NCI-H82 treated with DMSO at 0.1 percent for 48 hours (cell line): ENCODE measurements around the gene TBC1D2.

Experiments
- DNase-seq: peaks from one replicate; lab custom pipeline; 2025; ENCODE audit not compliant: unreplicated experiment; lab: John Stamatoyannopoulos, UW

Gene TBC1D2

DNA sequence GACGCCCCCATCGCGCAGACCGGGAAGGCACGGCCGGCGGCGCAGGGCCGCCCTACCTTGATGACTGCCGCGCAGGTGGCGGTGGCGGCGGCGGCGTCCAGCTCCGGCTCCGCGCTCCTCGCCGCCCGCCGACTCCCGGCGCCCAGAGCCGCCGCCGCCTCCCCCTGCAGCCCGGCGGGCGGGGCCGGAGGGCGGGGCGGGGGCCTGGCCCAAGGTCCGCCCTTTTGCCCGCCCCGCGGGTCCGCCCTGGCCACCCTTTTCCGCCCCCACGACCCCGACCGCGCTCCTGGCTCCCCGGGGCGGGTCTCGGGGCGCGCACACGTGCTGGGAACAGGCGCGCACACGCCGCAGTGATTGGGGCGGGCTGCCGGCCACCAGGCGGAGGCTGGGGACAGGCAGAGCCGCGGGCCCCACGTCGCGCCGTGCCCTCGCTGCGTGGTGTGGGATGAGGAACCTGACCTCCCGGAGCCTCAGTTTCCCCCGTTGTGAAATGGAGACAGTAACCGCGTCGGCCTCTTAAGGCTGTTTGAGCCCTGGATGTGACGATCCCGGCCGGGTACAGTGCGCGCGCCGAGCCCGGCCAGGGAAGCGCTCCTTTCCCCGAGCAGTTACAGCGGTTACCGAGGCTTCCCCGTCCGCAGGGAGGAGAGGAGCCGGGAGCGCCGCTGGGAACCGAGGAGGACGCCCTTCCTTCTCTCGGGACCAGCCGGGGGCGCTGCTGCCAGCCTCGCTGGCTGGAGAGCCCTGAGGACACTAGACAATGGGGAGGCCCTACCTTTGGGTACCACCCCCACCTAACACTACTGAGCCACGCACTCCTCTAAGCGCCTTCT, 62.7 kb downstream of the TBC1D2 start, which contains the start of gene CORO2A:
Gene CORO2A, minus strand, starts transcription at position 135 of the 833 bp plus-strand sequence. CDS start 34,977 bp downstream, outside the sequence.
- DNase-seq = peak; percentile 70

DNA sequence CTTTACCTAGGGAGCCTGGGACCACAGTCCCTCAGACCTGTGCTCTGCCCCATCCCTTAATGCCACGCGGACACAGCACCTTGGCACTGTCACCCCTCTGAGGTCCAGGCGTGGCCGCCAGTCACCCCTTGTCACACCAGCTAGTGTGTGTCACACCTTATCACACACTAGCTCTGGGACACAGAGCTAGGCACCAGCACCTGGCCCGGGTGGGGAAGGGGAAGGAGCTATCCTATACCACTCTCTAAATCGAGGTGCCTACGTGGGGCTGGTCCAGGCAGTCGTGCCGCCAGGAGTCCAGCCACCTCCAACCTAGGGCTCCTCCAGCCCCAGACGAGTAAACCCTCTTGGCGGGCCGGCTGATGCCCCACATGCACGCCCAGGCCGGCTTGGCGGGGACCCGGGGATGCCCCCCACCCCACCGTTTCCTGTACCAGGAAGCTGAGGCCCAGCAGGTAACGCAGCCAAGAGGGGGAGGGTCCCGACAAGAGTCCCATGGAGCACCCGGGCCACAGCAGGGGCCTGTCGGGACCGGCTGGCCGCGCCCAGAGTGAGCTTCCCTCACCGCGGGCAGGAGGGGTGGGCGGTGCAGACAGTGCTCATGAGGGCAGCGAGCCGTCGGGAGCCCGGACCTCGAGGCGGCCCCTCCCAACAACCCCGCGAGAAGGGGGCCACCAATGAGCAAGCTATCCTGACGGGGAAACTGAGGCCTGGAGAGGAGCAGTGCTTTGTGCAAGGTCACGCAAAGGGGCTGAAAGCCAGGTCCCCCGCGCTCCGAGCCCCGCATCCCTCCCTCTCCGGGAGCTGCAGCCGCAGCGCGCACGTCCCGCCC, 63.6 kb downstream of the TBC1D2 start:
- DNase-seq = no peak

DNA sequence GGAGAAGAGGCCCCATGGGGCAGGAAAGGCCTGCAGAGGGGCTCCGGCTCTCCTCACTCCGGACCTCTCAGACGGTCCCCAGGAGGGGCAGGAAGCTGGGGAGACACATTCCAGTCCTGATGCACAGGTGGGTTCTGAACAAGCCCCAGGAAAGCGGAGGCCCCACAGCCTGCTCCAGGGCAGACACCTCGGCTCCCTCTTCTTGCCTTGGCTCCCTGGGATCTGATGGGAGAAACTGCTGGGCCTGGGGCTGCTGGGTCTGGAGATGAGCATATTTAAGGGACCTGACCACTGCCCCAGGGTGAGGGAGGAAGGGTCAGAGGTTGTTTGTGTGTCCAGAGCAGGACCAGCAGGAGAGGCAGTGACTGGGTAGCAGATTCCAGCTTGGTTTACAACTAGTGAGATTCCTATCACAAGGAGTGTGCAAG, 64.3 kb downstream of the TBC1D2 start:
- no peak for DNase-seq

DNA sequence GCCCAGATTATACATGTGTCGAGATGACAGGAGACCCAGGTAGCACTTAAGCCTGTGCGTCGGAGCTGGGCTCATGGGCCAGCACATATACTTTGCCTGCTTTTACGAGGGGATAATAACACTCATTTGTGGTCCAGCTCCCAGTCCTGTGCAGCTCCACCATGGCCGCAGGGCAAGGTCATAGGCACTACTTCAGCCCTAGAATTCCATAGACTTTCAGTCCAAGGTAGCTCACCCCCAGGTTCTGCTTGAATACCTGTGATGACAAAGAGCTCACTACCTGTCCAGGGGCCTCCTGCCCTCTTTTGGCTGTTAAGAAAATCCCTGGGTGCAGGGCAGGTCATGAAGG, 64.7 kb downstream of the TBC1D2 start:
- no peak for DNase-seq

DNA sequence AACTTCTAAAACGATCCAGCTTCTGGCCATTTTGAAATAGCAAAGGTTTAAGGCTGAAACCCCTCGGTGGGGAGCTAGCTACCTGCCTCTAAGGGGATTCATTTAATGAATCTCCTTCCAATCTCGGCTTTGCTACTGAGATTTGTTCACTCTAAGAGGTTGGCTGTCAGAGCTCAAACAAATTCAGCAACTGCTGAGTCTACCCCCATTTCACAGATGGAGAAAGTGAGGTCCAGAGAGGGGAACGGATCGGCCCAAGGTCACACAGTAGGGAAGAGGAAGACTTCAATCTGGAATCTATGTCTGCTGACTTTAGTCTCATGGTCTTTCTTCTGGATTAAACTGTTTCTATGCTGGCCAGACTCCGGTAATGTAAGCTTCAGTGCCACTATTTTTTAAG, 66.0 kb downstream of the TBC1D2 start:
- DNase-seq = no peak

DNA sequence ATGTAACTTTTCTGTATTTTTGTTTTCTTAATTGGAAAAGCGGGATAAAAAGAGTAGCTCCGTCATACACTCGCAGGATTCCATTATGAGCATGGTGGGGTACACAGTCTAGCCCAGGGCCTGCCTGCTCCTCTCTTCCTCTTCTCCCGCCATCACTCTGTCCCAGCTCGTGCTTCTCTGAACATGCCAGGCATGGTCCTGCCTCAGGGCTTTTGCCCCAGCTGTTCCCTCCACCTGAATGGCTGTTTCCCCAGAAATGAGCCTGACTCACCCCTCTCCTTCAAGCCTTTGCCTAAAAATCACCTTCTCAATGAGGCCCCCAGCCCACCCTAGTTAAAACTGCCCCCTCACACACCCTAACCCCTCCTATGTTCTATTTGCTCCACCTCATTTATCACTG, 67.5 kb downstream of the TBC1D2 start:
- DNase-seq = no peak

DNA sequence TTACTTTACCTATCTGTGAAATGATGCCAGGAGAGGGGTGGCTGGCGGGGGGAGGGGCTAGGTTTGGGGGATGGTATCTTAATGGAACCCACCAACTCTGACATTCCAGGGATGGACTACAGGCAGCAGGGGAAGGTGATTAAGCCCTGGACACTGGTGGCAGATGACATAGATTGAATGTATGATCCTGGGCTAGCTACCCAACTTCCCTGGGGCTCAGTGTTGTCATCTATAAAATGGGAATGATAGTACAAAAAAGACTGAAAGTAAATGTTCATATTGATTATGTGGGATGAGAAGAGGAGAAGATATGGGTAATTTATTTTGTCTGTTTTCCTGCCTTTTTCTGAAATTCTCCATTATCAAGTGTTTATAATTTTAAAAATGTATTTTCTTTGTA, 69.2 kb downstream of the TBC1D2 start:
- DNase-seq = no peak

DNA sequence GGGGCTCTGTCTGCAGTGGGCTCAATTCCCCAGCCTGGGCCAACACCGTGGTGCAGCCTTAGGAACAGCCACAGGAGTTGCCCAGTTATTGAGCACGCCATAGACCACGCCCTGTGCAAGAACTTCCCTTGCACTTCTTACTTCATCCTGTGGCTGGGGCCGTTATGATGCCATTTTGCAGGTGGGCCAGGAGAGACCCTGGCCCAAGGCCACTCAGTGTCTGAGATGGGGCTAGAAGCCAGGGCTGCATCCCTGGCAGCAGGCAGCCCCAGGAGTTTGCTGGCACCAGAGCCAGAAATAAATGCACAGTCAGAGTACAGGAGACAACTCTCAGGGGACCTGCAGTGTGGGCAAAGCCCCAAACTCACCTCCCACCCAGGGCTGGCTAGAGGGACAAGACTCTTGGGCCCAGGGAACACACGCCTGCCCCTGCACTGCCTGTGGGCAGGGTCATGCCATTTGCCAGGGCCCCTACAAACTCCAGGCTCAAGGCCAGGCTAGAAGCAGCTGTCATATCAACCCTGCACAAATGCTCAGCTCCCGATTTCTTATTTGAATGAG, 69.8 kb downstream of the TBC1D2 start:
- no peak for DNase-seq

DNA sequence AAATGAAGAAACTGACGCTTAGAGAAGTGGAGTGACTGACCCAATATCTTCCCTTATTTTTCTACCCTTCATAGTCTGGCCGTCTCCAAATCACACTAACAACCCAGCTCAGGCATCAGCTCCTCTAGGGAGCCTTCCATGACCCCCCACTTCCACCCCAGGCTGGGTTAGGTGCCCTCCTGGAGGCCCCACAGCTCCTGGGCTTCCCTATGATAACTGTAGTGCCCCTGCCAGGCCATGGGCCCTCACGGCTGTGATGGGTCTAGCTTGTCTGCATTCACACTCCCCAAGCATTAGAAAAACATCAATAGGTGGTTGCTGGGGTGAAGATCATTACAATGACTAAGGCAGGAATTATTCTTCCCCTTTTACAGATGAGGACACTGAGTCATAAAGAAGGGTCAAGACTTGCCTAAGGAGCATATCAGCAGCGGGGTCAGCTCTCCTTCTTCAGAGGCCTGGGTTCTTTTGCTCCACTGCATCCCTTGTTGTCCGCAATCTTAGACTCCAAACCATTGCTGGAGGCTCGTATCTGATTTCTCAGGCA, 70.4 kb downstream of the TBC1D2 start:
- no peak for DNase-seq

DNA sequence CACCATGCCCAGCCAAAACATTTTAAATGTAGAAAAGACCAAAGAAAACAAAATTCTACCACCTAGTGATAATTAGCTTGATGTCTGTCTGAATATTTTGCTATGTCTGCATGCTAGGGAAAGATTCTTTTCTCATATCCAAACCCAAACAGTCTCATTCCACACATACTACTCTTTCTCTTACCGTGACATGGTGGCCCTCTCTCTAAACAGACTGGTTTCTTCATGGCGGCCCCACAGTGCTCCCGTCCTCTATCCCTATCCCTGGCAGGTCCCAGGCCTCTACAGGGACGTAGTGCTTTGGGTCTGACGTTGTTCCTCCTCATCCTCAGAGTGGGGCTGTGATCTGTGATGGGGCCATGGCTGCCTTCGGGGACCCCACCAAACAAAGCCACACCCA, 71.1 kb downstream of the TBC1D2 start:
- DNase-seq = no peak

DNA sequence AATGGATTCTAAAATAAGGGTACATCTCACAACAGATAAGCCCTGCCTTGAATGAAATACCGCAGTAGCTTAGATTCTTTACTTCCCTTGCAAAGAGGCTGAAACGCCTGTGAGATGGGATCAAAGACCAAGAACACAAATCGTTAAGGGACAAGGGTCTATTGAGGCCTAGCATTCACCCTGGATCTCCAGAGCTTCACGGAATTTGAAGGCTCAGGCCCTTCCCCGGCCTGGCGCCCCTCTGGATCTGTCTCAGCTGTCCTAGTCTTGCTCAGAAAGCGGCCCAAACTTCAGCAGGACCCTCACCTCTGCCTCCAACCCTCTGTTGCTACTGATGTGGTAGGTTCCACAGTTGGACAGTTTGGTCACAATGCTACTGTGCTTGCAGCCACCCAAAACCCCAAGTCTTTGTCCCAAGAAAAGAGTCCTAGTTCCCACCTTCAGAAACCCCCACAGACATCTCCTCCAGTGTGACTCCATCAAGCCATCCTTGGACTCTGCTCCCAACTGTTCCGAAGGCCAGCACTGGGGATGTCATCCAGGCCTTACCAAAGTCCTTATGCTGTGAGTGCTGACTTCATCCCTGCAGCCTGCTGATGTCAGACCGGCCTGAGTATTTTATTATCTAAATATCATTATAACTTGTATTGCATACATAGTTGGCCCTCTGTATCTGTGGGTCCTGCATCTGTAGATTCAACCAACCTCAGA, 72.4 kb downstream of the TBC1D2 start:
- no peak for DNase-seq

DNA sequence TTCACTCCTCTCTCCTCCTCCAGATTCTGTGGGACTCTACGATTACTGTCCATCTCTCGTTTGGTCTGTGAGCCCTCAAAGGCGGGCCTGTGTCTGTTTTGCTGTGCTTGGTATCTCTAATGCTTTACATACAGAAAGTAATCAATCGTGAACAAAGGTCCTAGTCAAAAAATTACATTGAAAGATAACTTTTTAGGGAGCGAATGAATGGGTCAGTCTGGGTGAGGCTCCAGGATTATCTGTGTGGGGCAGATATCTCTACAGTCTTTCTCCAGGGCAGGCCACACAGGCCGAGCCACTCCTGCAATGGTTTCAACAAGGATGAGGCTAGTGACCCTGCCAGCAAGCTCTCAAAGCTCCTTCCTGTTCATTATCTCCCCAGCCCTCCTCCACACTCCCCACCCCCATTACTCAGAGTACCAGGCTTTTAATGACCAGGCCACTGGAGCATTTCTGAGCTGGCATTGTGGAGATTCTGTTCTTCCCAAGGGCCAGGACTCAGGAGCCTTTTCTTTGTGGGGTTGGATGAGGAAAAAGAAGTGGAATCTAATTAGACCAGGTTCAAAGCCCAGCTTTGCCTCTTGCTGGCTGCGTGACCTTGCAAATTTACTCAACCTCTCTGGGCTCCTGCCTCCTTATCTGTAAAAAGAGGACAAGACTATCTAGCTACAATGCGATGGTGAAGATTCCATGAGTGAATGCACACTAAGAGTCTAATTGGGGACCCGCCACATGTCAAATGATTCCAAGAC, 73.2 kb downstream of the TBC1D2 start:
- DNase-seq = no peak

DNA sequence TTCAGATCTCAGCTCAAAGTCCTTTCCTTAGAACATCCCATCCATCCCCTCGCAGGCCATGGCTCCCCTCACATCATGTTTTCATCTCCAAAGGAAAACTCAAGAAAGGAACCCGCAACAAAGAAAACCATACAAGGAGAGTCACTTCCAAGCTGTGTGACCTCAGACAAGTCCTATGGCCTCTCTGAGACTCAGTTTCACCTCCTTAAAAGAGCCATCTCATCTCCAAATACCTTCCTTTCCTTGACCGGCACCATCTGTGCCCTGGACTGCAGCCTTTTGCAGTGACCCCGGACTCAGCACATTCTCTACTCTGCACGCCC, 73.7 kb downstream of the TBC1D2 start:
- no peak for DNase-seq

DNA sequence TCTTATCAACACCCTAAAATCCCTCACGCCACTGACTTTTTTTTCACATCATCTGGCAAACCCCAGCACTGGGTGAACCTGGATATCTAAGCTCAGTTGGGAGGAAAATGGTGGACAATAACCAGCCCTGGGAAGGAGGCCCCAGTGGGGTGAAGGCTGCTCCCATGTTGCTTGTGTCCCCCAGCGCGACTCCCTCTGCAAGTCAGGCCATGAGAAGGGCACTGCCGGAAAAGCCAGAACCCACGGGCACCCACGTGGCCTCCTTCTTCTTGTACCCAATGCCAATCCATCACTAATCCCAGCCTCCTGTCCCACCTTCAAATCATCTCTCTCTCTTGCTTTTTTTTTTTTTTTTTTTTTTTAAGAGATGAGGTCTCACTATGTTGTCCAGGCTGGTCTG, 74.5 kb downstream of the TBC1D2 start:
- DNase-seq = no peak

DNA sequence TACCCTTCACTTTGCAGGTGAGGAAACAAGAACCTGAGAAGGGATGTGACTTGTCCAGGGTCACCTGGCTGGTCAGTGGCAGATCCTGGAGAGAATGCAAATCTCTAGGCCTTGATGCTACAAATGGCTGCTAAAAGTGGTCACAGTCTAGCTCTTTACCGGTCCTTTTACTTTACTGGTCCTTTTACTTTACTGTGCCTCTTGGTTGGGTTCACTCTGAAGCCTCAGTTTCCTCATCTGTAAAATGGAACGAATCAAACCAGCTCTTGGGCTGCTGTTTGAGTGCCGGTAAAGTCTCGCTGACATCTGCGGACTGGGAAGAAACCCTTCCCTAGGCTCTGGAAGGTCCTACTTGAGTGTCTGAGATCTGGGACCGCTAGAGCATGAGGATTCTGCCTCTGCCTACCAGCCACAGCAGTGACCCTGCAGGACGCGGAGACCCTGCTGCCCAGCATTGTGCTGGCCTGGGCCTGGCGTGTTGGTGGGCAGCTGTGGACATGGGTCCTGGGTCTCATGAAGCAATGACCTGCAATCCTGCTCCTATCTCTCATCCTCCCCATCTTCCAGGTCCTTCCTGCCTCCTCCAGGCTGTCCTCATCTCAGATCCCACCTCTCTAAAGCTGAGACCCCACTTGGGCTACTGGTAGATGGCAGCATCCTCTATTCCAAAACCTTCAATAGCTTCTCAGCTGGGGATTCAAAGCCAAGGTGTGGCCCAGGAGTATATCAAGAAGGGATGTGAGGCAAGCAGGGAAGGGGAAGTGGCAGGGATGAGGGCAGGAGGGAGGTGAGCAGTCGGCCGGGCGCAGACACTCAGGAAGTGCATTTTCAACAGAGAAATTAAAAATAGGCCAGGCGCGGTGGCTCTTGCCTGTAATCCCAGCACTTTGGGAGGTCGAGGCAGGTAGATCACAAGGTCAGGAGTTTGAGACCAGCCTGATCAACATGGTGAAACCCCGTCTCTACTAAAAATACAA, 76.3 kb downstream of the TBC1D2 start:
- no peak for DNase-seq

DNA sequence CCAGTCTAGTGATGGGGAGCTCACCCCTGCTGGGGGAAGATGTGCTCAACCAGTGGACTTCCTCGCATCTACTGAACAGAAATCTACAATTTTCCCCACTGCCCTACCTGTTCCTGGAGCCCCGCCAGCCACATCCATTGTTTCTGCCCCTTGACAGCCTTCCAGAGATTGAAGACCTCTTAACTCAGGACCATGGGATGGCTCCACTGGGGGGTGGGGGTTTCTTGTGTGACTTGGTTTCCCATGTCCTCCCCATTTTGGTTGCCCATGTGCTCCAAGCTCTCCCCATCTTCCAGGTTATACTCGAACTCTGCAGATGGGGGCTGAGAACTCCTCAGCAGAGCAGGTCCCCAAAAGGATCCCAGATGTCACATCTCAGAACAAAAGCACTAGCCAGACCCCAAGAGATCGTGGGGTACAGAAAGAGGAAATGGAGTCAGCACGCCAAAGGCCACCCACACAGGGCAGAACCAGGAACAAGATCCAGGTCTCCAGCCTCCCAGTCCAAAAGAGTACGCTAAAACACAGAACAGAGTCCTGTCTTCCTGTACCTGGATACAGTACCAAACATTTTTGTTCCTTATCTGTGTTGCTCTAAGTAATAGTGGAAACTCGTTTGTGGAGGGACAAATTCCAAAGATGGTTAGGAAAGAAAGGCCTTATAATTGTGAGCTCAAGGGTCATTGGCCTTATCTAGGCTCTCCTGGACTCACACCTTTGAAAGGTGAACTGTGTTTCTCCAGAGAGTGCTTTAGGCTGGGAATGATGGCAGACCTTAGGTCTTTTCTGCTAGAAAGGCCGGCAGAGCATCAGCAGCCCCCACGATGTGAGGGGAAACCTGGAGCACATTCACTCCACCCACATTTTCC, 78.8 kb downstream of the TBC1D2 start:
- DNase-seq = no peak

DNA sequence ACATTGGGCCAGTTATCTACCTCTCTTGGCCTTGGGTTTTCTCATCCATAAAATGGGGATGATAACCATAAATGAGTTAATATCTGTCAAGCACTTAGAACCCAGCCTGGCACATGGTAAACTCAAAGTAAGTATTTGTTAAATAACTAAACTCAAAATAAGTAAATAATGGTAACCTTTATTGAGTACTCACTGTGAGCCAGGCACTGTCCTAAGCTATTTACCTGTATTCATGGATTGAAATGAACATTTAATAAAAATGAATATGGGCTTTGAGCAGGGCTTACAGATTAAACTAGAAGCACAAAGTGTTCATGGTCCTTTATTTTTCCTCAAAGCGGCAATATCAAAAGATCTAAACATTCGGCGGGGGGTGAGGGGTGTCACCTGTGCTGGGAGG, 79.7 kb downstream of the TBC1D2 start:
- DNase-seq = no peak

DNA sequence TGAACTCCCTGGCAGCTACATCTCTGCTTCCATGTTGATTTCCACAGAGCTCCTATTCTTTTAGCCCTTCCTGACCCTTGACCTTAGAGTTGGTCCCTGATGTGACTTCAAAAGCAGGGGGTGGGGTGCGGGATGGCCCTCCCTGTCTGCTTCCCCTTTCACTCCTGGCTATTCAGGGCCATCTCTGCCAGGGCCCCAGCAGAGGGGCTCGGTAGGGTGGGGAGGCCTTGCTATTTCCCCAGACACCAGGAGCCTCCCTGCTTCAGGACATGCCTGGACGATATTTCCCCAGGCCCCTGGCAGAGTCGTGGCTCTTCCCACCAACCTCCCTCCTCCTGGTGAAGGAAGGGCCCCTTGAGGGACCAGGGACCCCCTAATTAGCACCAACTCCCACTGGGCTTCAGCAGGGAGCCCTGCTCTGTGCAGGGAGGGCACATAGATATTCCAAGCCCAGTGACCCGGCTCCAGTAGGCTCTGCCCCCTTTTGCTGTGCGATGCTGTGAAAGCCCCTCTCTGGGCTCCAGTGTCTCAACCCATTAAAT, 80.3 kb downstream of the TBC1D2 start:
- no peak for DNase-seq
